Gastroesophageal sphincter (tissue), 4 donors: ENCODE data around the gene MFSD2A. TPM values are rescaled to one million over a fixed set of nuclear protein-coding genes. Genes with fewer than 3 reads are reported as not detected.

Experiments used
- ATAC-seq: fragments of 150-250 bp; one replicate; pipeline ENCODE4 v1.9.1; 2016; ENCODE audit warnings: mild to moderate bottlenecking, moderate library complexity
- H3K27ac ChIP-seq, 4 donors: fragments of 200-600 bp; sonication (generic) in 3 of 4; 1 replicate in 3 of 4; 2 replicates in 1 of 4; pipeline ENCODE4 v1.5.1; 2016 to 2019
- H3K27me3 ChIP-seq: fragments of 200-600 bp; sonication (generic); one replicate; pipeline ENCODE4 v1.5.1; 2019
- H3K36me3 ChIP-seq, 2 donors: fragments of 200-600 bp; sonication (generic); one replicate each; pipeline ENCODE4 v1.5.1; 2019; ENCODE audit warnings: control low read depth in 1 of 2
- H3K4me1 ChIP-seq, 3 donors: fragments of 200-600 bp; sonication (generic); 1 replicate in 2 of 3; 2 replicates in 1 of 3; pipeline ENCODE4 v1.5.1; 2016 to 2019; ENCODE audit warnings: control low read depth in 2 of 3
- H3K4me3 ChIP-seq, 2 donors: fragments of 200-600 bp; sonication (generic); one replicate each; pipeline ENCODE4 v1.5.1; 2019; ENCODE audit warnings: mild to moderate bottlenecking in 1 of 2, moderate library complexity in 1 of 2
- H3K9me3 ChIP-seq, 3 donors: fragments of 200-600 bp; sonication (generic); one replicate each; pipeline ENCODE4 v1.5.1; 2017 to 2019; ENCODE audit warnings: control low read depth in 2 of 3
- EP300 ChIP-seq: sonication (generic); formaldehyde crosslinking; IDR thresholded peaks from one replicate; pipeline ENCODE4 v1.6.1; 2017; ENCODE audit warnings: antibody characterized with exemption, mild to moderate bottlenecking
- POLR2A ChIP-seq, 2 donors: fragments of 450-650 bp; IDR thresholded peaks; one replicate each; pipeline ENCODE4 v1.6.1; 2017; ENCODE audit warnings: antibody characterized with exemption in 2 of 2, mild to moderate bottlenecking in 2 of 2, moderate library complexity in 1 of 2
- POLR2AphosphoS5 ChIP-seq: sonication (generic); formaldehyde crosslinking; IDR thresholded peaks from one replicate; pipeline ENCODE4 v1.6.1; 2017; ENCODE audit warnings: antibody characterized with exemption
- WGBS, 2 donors: methylation state at CpG; one replicate each; pipeline ENCODE4 v1.1.5; 2018; ENCODE audit warnings: low coverage in 1 of 2; 5-methylcytosine and 5-hydroxymethylcytosine counted together
- total RNA-seq, 4 donors: library from RNA; depleted of rRNA; stranded (reverse); fragments of >200 nt; gene quantifications; one replicate each; pipeline ENCODE4 v1.1.0, GENCODE V29; 2016
- TF ChIP-seq, protein P1 (sequence below), 4 experiments: fragments of 200-600 bp in 2 of 4; fragments of 450-650 bp in 2 of 4; sonication (generic) in 1 of 4; IDR thresholded peaks; one replicate each; pipeline ENCODE4 v1.5.1; 2017 to 2019; ENCODE audit warnings: antibody characterized with exemption in 4 of 4, mild to moderate bottlenecking in 2 of 4, moderate library complexity in 2 of 4

The MFSD2A gene
- total RNA-seq, 4 donors from 2014 or later, result 0.84 to 4.8 (median 1.4) TPM

DNA sequence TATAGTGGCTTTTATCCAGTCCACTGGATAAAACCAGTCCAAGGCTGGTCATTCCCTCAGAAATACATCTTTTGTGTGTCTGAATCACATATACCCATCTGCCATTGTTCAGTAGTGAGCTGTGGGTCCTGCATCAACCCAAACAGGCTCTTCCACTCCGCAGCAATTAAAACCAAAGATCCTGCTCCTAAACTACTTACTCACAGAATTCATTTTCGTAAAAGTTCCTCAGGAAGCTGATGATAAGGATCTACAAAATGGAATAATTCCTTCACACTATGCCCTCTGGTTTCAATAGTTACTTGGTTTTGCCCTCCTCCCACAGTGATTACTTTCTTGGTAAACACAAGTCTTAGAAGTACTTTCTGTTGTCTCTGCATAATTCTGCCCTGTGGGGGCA, 5.1 kb upstream of the MFSD2A start:
- H3K9me3 ChIP-seq, result no peaks in the 10 kb centered on the region
- 78 to 80% methylated on average over 2 of the region's 2 CpGs for WGBS, 2 donors
- TF ChIP-seq POLR2AphosphoS5, result no peak
- TF ChIP-seq, protein P1, sequence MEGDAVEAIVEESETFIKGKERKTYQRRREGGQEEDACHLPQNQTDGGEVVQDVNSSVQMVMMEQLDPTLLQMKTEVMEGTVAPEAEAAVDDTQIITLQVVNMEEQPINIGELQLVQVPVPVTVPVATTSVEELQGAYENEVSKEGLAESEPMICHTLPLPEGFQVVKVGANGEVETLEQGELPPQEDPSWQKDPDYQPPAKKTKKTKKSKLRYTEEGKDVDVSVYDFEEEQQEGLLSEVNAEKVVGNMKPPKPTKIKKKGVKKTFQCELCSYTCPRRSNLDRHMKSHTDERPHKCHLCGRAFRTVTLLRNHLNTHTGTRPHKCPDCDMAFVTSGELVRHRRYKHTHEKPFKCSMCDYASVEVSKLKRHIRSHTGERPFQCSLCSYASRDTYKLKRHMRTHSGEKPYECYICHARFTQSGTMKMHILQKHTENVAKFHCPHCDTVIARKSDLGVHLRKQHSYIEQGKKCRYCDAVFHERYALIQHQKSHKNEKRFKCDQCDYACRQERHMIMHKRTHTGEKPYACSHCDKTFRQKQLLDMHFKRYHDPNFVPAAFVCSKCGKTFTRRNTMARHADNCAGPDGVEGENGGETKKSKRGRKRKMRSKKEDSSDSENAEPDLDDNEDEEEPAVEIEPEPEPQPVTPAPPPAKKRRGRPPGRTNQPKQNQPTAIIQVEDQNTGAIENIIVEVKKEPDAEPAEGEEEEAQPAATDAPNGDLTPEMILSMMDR (IDR thresholded peaks at IDR 0.05), result no peak
- TF ChIP-seq POLR2A (IDR thresholded peaks at IDR 0.05), result no peak
- TF ChIP-seq EP300, result no peak
- peaks cover 0 to 19% (median 7%) of the 10 kb centered on the region in 3 donors for H3K4me1 ChIP-seq
- peaks cover 18% of the 10 kb centered on the region for H3K27me3 ChIP-seq
- H3K4me3 ChIP-seq, result no peak overlapping the region
- no peaks in the 10 kb centered on the region for H3K36me3 ChIP-seq
- H3K27ac ChIP-seq, result no peak overlapping the region
- no peak for ATAC-seq

DNA sequence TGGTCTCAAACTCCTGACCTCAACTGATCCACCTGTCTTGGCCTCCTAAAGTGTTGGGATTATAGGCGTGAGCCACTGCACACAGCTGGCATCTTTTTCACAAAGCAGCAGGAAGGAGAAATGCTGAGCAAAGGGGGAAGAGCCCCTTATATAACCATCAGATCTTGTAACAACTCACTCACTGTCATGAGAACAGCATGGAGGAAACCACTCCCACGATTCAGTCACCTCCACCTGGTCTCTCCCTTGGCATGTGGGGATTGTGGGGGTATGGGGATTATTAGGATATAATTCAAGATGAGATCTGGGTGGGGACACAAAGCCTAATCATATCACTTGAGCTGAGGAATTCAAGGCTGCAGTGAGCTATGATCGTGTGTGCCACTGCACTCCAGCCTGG, 3.0 kb upstream of the MFSD2A start:
- Histone ChIP-seq H3K27ac (peak overlapping the region in 1 of 4 donors; percentile 33), H3K4me1 (peaks cover 3 to 36% (median 19%) of the 10 kb centered on the region in 3 donors), H3K4me3 (no peak overlapping the region), H3K36me3 (no peaks in the 10 kb centered on the region), H3K27me3 (no peaks in the 10 kb centered on the region), H3K9me3 (no peaks in the 10 kb centered on the region)
- TF ChIP-seq, protein P1 (IDR thresholded peaks at IDR 0.05), result no peak
- TF ChIP-seq POLR2AphosphoS5 (no peak), EP300 (no peak), POLR2A (IDR thresholded peaks at IDR 0.05) (no peak)
- WGBS, 2 donors, result 74 to 100% methylated on average over 1 to 3 of the region's 3 CpGs
- ATAC-seq, result no peak

DNA sequence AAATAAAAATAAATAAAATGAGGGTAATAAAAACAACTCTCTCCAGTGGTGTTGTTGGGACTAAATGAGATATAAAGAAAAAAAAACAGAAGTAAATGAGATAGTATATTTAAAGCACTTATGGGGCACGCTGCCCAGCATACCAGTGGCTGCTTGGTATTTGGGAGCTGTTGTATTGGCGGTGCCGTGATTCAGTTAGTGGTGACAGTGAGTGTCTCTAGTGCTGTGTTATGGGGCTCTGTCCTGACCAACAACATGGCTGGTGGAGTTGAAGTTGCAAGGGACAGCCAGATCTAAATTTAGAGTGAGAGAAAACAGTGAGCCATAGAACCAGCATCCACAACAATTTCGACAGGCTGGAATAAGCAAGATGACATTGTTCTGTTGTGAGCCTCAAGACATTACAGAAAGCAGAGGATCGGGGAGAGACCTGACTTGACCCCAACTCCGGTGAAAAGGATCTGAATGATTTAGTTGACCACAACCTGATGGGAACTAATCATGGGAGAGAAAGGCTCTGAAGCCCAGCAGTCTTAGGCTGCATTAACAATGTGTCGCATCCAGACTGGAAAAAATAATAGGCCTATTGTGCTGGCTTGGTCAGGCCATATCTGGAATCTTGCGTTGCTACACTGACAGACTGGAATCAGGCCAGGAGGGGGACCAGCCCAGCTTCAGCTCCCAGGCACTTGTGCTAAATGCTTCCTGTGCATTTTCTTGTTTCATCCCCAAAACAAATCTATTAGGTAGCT, 2.4 kb upstream of the MFSD2A start:
- Histone ChIP-seq H3K27ac (peak overlapping the region in 1 of 4 donors; percentile 68), H3K9me3 (no peaks in the 10 kb centered on the region)
- ATAC-seq, result no peak

DNA sequence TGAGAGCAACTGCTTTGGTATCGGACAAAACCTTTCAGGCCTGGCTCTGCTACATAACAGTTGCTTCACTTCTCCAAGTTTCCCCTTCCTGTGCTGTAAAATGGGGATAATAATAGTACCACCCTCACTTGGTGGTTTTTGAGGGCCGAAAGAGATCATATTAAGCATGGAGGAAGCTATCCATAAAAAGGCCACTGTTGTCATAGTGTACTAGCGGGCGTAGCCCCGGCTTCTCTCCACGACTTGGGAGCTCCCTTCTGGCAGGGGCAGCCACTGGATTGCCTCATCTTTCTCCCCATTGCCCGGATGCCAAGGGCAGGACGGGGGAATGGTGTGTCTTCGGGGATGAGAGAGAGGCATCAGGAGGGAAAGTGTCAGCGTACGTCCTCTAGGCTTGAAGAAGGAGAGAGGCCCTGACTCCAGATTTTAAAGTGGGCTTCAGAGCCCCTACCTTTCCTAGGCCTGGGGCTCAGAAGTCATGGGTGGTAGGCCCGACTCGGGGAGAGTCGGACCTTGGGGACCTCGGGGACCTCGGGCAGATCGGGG, 548 bp upstream of the MFSD2A start:
- 80 to 83% methylated on average over 1 to 2 of the region's 17 CpGs for WGBS, 2 donors
- ATAC-seq, result peak; percentile 28
- H3K9me3 ChIP-seq, result no peaks in the 10 kb centered on the region

More for the DNA sequence above, 2.4 kb upstream of the MFSD2A start:
- Histone ChIP-seq H3K4me3 (no peak overlapping the region), H3K36me3 (no peaks in the 10 kb centered on the region), H3K4me1 (peaks cover 3 to 36% (median 19%) of the 10 kb centered on the region in 3 donors), H3K27me3 (no peaks in the 10 kb centered on the region)
- 46 to 52% methylated on average over 7 to 8 of the region's 8 CpGs for WGBS, 2 donors
- TF ChIP-seq POLR2AphosphoS5, result no peak
- no peak for TF ChIP-seq EP300
- TF ChIP-seq, protein P1 (IDR thresholded peaks at IDR 0.05), result no peak
- TF ChIP-seq POLR2A (IDR thresholded peaks at IDR 0.05), result no peak

More for the DNA sequence above, 548 bp upstream of the MFSD2A start:
- Histone ChIP-seq H3K4me3 (peak overlapping the region in 1 of 2 donors; percentile 59), H3K36me3 (no peaks in the 10 kb centered on the region), H3K4me1 (peaks cover 3 to 36% (median 19%) of the 10 kb centered on the region in 3 donors), H3K27me3 (no peaks in the 10 kb centered on the region), H3K27ac (peak overlapping the region in 3 of 4 donors; percentile 68 to 73 (median 71))
- TF ChIP-seq POLR2AphosphoS5, result no peak
- TF ChIP-seq, protein P1 (IDR thresholded peaks at IDR 0.05), result no peak
- no peak for TF ChIP-seq POLR2A (IDR thresholded peaks at IDR 0.05)
